SU-DHL-6 (cell line): ENCODE results near the gene ACAA2.

ENCODE experiments used
- CTCF ChIP-seq: fragments of 200-600 bp; sonication (generic); IDR thresholded peaks from one replicate; pipeline ENCODE4 v1.5.1; 2017; ENCODE audit warnings: antibody characterized with exemption, mild to moderate bottlenecking, low read length, moderate library complexity; ENCODE audit not compliant: insufficient read depth, poor library complexity, severe bottlenecking
- EZH2phosphoT487 ChIP-seq: fragments of 200-600 bp; sonication (generic), shearing (Covaris generic); conservative IDR thresholded peaks from 2 replicates; pipeline ENCODE4 v1.6.1; 2018; ENCODE audit warnings: mild to moderate bottlenecking, antibody characterized with exemption, low read length, moderate library complexity, mixed read lengths

GRCh38 chr18:49795612-49796552 lies 17.5 kb downstream of the ACAA2 start:
- TF ChIP-seq CTCF = no peak
- TF ChIP-seq EZH2phosphoT487 = no peak
